Right lobe of liver (tissue), 6 donors: ENCODE data around the gene VIPR1. TPM values are rescaled to one million over a fixed set of nuclear protein-coding genes. Genes with fewer than 3 reads are reported as not detected.
A peak's percentile ranks its signal among the peaks of the same experiment; 100 is the strongest.

Experiments
- ATAC-seq, 4 donors: fragments of 200-7000 bp; cut with Tn5 transposase; one replicate each; pipeline ENCODE4 v1.9.1; 2020; ENCODE audit warnings: mild to moderate bottlenecking in 4 of 4, moderate library complexity in 4 of 4
- DNase-seq, 3 donors: peaks; one replicate each; pipeline ENCODE4 v3.0.0-alpha.2; 2020
- H3K27ac ChIP-seq, 3 donors: fragments of 200-600 bp; one replicate each; pipeline ENCODE4 v1.8.0; 2022
- H3K27me3 ChIP-seq, 2 donors: fragments of 200-600 bp; one replicate each; pipeline ENCODE4 v1.8.0; 2022
- H3K36me3 ChIP-seq, 4 donors: fragments of 200-600 bp; sonication (generic) in 1 of 4; one replicate each; pipeline versions ENCODE4 v1.5.1 to v1.8.0; 2017 to 2022; ENCODE audit warnings: control low read depth in 1 of 4
- H3K4me1 ChIP-seq, 4 donors: fragments of 200-600 bp; sonication (generic) in 1 of 4; one replicate each; pipeline versions ENCODE4 v1.5.1 to v1.8.0; 2017 to 2022; ENCODE audit warnings: control low read depth in 1 of 4
- H3K4me3 ChIP-seq, 3 donors: fragments of 200-600 bp; one replicate each; pipeline ENCODE4 v1.8.0; 2022
- H3K9me3 ChIP-seq, 4 donors: fragments of 200-600 bp; sonication (generic) in 1 of 4; one replicate each; pipeline versions ENCODE4 v1.5.1 to v1.8.0; 2017 to 2022; ENCODE audit warnings: control low read depth in 1 of 4
- POLR2A ChIP-seq: fragments of 450-650 bp; IDR thresholded peaks from one replicate; pipeline ENCODE4 v1.6.1; 2017; ENCODE audit warnings: antibody characterized with exemption, mild to moderate bottlenecking
- WGBS: methylation state at CpG from one replicate; pipeline ENCODE4 v1.1.6; 2018; ENCODE audit warnings: low coverage, low lambda C conversion rate; ENCODE audit not compliant: insufficient coverage; ENCODE audit errors: missing lambda C conversion rate; 5-methylcytosine and 5-hydroxymethylcytosine counted together
- intact Hi-C, 2 donors: fragments of 100-400 bp; cut with DNase I; formaldehyde crosslinking; loops; one replicate each; pipeline versions ENCODE4 v1.11.2 to v1.14.1; 2022
- total RNA-seq, 6 experiments: library from RNA; depleted of rRNA in 2 of 6; stranded (reverse); fragments of >200 nt in 2 of 6; fragmentation: NEBNext Ultra II Directional in 3 of 6; extraction: Animal tissue kit (Norgen Biotek cat#: 25700) in 3 of 6; gene quantifications; one replicate each; pipeline versions ENCODE4 v1.1.0 to v1.2.4, GENCODE V29; 2016 to 2023
- TF ChIP-seq, protein P1 (sequence below), 4 donors: fragments of 200-600 bp in 3 of 4; fragments of 450-650 bp in 1 of 4; IDR thresholded peaks; one replicate each; pipeline versions ENCODE4 v1.5.1 to v1.8.0; 2016 to 2022; ENCODE audit warnings: antibody characterized with exemption in 4 of 4, mild to moderate bottlenecking in 2 of 4
- donor health status: DM: no; HTN: yes; CAD: no.
- donor health status: DM: no; HTN: no; CAD: no.
- donor health status: DM: no; HTN: no; CAD: no.
- donor health status: DM: no; HTN: yes; CAD: no.
- donor health status: DM: no; HTN: yes; CAD: no.

Gene VIPR1
- total RNA-seq, 6 experiments from 2014 or later = 1.9 to 34.5 (median 18.2) TPM

DNA sequence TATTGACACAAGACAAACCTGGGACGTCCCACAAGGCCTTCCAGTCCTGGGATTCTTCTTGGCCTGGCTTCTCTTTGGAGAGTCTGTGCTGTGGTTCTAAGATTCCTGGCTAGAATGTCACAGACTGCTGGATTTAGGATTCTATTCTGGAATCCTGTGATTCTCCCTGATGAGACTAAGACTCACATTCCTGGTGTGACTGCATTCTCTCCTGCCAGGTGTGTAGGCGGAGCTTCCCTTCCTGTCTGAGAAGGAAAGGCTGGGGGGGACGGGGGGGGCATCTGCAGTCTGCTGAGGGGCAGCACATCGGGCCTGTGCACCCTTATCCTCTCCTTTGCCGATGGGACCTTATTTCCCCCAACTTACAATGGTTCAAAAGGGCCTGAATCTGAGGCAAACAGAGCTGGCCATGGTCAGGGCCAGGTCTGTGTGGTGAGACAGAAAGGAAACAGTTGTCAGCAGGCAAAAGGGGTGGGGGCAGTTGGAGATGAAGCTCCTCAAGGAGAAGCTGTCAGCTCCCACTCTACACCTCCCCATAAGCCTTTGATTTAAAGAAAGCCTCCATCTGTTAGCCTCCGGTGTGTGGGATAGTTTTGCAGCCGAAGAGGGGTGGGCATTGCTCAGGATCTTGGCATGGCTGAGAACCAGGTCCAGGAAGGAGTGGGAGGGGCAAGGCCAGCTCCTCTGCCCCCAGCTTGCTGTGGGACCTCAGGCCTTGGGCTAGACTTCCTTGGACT is 30.9 kb downstream of the VIPR1 start:
- Histone ChIP-seq H3K4me3 (no peak overlapping the region), H3K36me3 (no peaks in the 10 kb centered on the region), H3K9me3 (no peaks in the 10 kb centered on the region), H3K4me1 (no peaks in the 10 kb centered on the region), H3K27ac (no peak overlapping the region), H3K27me3 (no peaks in the 10 kb centered on the region)
- intact Hi-C loops = loop anchor here in 1 of 2 donors (10.0 kb wide), 1 partner anchor 309 kb away; no protein-coding TSS in a partner anchor
- ATAC-seq = no peak
- no peak for DNase-seq
- WGBS = 60% methylated on average over 5 of the region's 7 CpGs
- TF ChIP-seq, protein P1, sequence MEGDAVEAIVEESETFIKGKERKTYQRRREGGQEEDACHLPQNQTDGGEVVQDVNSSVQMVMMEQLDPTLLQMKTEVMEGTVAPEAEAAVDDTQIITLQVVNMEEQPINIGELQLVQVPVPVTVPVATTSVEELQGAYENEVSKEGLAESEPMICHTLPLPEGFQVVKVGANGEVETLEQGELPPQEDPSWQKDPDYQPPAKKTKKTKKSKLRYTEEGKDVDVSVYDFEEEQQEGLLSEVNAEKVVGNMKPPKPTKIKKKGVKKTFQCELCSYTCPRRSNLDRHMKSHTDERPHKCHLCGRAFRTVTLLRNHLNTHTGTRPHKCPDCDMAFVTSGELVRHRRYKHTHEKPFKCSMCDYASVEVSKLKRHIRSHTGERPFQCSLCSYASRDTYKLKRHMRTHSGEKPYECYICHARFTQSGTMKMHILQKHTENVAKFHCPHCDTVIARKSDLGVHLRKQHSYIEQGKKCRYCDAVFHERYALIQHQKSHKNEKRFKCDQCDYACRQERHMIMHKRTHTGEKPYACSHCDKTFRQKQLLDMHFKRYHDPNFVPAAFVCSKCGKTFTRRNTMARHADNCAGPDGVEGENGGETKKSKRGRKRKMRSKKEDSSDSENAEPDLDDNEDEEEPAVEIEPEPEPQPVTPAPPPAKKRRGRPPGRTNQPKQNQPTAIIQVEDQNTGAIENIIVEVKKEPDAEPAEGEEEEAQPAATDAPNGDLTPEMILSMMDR (IDR thresholded peaks at IDR 0.05) = no peak
- TF ChIP-seq POLR2A = no peak

DNA sequence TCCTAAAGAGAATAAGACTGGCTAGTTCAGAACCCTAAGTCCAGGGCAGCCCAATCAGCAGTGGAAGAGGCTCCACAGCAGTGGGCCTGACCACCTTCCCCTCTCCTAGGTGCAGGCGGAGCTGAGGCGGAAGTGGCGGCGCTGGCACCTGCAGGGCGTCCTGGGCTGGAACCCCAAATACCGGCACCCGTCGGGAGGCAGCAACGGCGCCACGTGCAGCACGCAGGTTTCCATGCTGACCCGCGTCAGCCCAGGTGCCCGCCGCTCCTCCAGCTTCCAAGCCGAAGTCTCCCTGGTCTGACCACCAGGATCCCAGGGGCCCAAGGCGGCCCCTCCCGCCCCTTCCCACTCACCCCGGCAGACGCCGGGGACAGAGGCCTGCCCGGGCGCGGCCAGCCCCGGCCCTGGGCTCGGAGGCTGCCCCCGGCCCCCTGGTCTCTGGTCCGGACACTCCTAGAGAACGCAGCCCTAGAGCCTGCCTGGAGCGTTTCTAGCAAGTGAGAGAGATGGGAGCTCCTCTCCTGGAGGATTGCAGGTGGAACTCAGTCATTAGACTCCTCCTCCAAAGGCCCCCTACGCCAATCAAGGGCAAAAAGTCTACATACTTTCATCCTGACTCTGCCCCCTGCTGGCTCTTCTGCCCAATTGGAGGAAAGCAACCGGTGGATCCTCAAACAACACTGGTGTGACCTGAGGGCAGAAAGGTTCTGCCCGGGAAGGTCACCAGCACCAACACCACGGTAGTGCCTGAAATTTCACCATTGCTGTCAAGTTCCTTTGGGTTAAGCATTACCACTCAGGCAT is 33.7 kb downstream of the VIPR1 start:
- no peaks in the 10 kb centered on the region for H3K9me3 ChIP-seq
- H3K36me3 ChIP-seq = no peaks in the 10 kb centered on the region
- no peak for TF ChIP-seq POLR2A
- TF ChIP-seq, protein P1 (IDR thresholded peaks at IDR 0.05) = peak; percentile 28 to 53 (median 32)
- DNase-seq (no peak), ATAC-seq (peak; percentile 16 to 82 (median 51))
- WGBS = 44% methylated on average over 3 of the region's 35 CpGs
- no peaks in the 10 kb centered on the region for H3K27me3 ChIP-seq
- intact Hi-C loops = loop anchor here in 1 of 2 donors (10.0 kb wide), 1 partner anchor 311 kb away; no protein-coding TSS in a partner anchor
- no peak overlapping the region for H3K4me3 ChIP-seq
- H3K4me1 ChIP-seq = no peaks in the 10 kb centered on the region
- no peak overlapping the region for H3K27ac ChIP-seq

DNA sequence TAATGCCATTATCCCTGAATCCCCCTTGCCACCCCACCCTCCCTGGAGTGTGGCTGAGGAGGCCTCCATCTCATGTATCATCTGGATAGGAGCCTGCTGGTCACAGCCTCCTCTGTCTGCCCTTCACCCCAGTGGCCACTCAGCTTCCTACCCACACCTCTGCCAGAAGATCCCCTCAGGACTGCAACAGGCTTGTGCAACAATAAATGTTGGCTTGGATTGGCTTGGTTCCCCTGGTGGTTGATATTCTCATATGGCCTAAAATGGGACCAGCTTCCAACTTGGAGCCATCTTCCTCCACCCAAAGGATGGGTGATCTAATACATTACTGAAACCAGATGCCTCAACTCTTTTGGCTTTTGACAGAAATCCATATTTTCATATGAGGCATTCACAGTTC is 34.9 kb downstream of the VIPR1 start:
- H3K27ac ChIP-seq = no peak overlapping the region

DNA sequence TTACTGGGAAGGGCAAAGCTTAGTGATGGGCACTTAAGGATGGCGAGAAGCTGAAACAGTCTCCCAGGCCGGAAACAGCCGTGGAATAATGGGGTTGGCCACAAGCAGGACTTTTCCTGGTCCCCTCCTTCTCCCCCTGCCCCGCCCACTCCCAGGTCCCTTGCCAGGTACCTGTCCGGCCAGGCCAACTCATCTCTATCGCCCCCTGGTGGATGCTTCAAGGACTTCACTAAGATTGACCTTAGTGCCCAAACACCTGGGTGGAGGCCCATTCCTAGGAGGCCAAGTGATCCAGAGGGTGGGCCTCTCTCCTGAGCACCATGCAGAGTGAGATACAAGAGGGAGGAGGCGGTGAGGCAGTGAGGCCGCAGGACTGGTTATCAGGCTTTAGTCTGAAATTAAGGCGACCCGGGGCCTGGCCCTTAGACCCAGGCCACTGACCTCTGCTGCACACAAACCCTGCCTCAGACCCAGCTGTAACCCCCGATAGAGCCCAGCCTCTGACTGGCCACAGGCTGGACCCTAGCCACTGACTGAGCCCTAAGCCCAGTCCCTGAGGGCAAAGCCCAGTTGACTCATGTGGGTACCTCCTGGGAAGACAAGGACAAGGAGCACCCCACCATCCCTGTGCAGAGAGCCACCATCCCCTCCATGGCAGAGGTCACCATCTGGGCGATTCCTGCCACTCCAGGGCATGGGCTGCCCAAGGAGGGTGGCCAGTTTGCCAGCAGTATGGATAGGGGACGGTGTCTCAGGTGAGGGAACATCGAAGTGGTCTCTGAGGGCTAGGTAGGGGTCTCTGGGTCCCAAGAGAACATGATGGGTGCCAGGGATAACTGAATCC is 37.6 kb downstream of the VIPR1 start:
- Histone ChIP-seq H3K9me3 (no peaks in the 10 kb centered on the region), H3K27ac (no peak overlapping the region), H3K4me3 (no peak overlapping the region), H3K4me1 (peaks cover 0 to 15% (median 7%) of the 10 kb centered on the region in 4 donors), H3K36me3 (no peaks in the 10 kb centered on the region), H3K27me3 (no peaks in the 10 kb centered on the region)
- peak; percentile 34 to 62 (median 60) for ATAC-seq
- intact Hi-C loops = loop anchor here in 1 of 2 donors (10.0 kb wide), 1 partner anchor 315 kb away; no protein-coding TSS in a partner anchor
- DNase-seq = peak in 2 of 3 donors; percentile 49 to 73
- WGBS = 53% methylated on average over 3 of the region's 14 CpGs
- TF ChIP-seq POLR2A = no peak
- TF ChIP-seq, protein P1 (IDR thresholded peaks at IDR 0.05) = peak; percentile 65 to 80 (median 78)

More for the DNA sequence above, 34.9 kb downstream of the VIPR1 start:
- DNase-seq = no peak
- TF ChIP-seq POLR2A = no peak
- TF ChIP-seq, protein P1 (IDR thresholded peaks at IDR 0.05) = no peak
- intact Hi-C loops = loop anchor here in 1 of 2 donors (10.0 kb wide), 1 partner anchor 313 kb away; no protein-coding TSS in a partner anchor
- ATAC-seq = no peak
- no peaks in the 10 kb centered on the region for H3K36me3 ChIP-seq
- H3K27me3 ChIP-seq = no peaks in the 10 kb centered on the region
- no peaks in the 10 kb centered on the region for H3K4me1 ChIP-seq
- no peaks in the 10 kb centered on the region for H3K9me3 ChIP-seq
- H3K4me3 ChIP-seq = no peak overlapping the region
